ENCODE measurements around the gene OTC. TPM values are rescaled to one million over a fixed set of nuclear protein-coding genes. Genes with fewer than 3 reads are reported as not detected.

Gene OTC
- total and polyA plus RNA-seq, 2 donors (not counting 1 experiment from before 2014, with no cell fraction given): not detected

GRCh38 chrX:38402118-38402517 is 49.7 kb downstream of the OTC start:
- Histone ChIP-seq H3K9ac (ENCODE audit: low read length) (no peak overlapping the region), H3K4me3 (ENCODE audit: control extremely low read depth in 1 of 5, extremely low read depth in 1 of 5, insufficient read depth in 1 of 5, low read depth in 2 of 5, low read length in 4 of 5) (no peak overlapping the region), H4K20me1 (ENCODE audit: control insufficient read depth, insufficient read depth, low read length, poor library complexity, severe bottlenecking) (no peaks in the 10 kb centered on the region), H2AFZ (ENCODE audit: insufficient read depth, low read depth, low read length, poor library complexity, severe bottlenecking) (no peak overlapping the region), H3K9me3 (ENCODE audit: control extremely low read depth in 1 of 3, control insufficient read depth in 2 of 3, insufficient read depth in 1 of 3, low read length in 2 of 3) (no peaks in the 10 kb centered on the region), H3K27me3 (replicated peaks in 1 of 4; ENCODE audit: control extremely low read depth in 1 of 4, control insufficient read depth in 3 of 4, insufficient read depth in 4 of 4, low read length in 3 of 4) (no peaks in the 10 kb centered on the region), H3K79me2 (ENCODE audit: control insufficient read depth, insufficient read depth, low read length) (no peaks in the 10 kb centered on the region), H3K36me3 (replicated peaks in 1 of 2; ENCODE audit: control extremely low read depth in 1 of 2, control insufficient read depth in 1 of 2, extremely low read depth in 1 of 2, insufficient read depth in 2 of 2, low read length in 1 of 2) (no peaks in the 10 kb centered on the region), H3K4me2 (replicated peaks; ENCODE audit: low read depth, low read length, poor library complexity, severe bottlenecking) (no peak overlapping the region), H3K4me1 (ENCODE audit: control insufficient read depth in 2 of 2, insufficient read depth in 2 of 2, low read length in 2 of 2) (no peaks in the 10 kb centered on the region), H3K27ac (ENCODE audit: low read length in 2 of 2) (no peak overlapping the region)
- ATAC-seq (ENCODE audit: low read depth) (no peak), DNase-seq (no peak)
- TF ChIP-seq, protein P1, sequence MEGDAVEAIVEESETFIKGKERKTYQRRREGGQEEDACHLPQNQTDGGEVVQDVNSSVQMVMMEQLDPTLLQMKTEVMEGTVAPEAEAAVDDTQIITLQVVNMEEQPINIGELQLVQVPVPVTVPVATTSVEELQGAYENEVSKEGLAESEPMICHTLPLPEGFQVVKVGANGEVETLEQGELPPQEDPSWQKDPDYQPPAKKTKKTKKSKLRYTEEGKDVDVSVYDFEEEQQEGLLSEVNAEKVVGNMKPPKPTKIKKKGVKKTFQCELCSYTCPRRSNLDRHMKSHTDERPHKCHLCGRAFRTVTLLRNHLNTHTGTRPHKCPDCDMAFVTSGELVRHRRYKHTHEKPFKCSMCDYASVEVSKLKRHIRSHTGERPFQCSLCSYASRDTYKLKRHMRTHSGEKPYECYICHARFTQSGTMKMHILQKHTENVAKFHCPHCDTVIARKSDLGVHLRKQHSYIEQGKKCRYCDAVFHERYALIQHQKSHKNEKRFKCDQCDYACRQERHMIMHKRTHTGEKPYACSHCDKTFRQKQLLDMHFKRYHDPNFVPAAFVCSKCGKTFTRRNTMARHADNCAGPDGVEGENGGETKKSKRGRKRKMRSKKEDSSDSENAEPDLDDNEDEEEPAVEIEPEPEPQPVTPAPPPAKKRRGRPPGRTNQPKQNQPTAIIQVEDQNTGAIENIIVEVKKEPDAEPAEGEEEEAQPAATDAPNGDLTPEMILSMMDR (IDR thresholded peaks at IDR 0.05): no peak
- no peak for TF ChIP-seq EZH2 (IDR thresholded peaks at IDR 0.05; ENCODE audit: borderline replicate concordance, insufficient read depth, low read depth, low read length, poor library complexity, severe bottlenecking)
- intact Hi-C loops (cut with micrococcal nuclease): no loop called here
- H3K27me3 Mint-ChIP-seq: peaks cover 6% of the 10 kb centered on the region
- no peak overlapping the region for H3K4me3 Mint-ChIP-seq
- no peaks in the 10 kb centered on the region for H3K9me3 Mint-ChIP-seq (ENCODE audit: insufficient read depth)
- H3K4me1 Mint-ChIP-seq: no peaks in the 10 kb centered on the region
- ChIA-PET POLR2A (no interaction called here), CTCF (no interaction called here)
- H3K27ac Mint-ChIP-seq: no peak overlapping the region

DNA sequence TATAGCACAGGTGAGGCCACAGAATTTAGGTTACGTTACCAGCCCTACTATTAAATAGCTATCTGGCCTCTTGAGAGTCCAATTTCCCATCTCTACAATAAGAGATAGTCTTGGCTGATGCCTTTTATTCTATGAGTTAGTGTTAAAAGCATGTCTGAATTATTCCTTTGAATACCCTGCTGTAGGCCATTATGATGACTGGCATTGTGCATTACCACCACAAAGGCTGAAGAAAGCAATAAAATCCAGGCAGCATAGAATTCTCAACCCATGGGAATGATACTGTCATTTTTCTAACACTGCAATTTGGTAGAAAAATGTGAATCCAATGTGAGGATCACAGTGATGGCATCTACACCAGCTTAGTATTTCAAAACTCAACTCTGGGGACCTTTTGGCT is 51.4 kb downstream of the OTC start:
- POLR2A ChIA-PET: no interaction called here

More for the DNA sequence above, 51.4 kb downstream of the OTC start:
- no peak overlapping the region for H3K4me3 Mint-ChIP-seq
- no peak overlapping the region for H3K27ac ChIP-seq (ENCODE audit: low read length in 2 of 2)
- intact Hi-C loops (cut with micrococcal nuclease): no loop called here
- no peaks in the 10 kb centered on the region for H3K4me1 Mint-ChIP-seq
- no peaks in the 10 kb centered on the region for H3K27me3 ChIP-seq (replicated peaks in 1 of 4; ENCODE audit: control extremely low read depth in 1 of 4, control insufficient read depth in 3 of 4, insufficient read depth in 4 of 4, low read length in 3 of 4)
- H4K20me1 ChIP-seq (ENCODE audit: control insufficient read depth, insufficient read depth, low read length, poor library complexity, severe bottlenecking): no peaks in the 10 kb centered on the region
- H3K9me3 ChIP-seq (ENCODE audit: control extremely low read depth in 1 of 3, control insufficient read depth in 2 of 3, insufficient read depth in 1 of 3, low read length in 2 of 3): no peaks in the 10 kb centered on the region
- H3K9me3 Mint-ChIP-seq (ENCODE audit: insufficient read depth): no peaks in the 10 kb centered on the region
- DNase-seq: no peak
- WGBS (ENCODE audit: insufficient coverage): no CpG with 5 or more reads among the region's 1 CpG
- no peak overlapping the region for H3K27ac Mint-ChIP-seq
- peaks cover 13% of the 10 kb centered on the region for H3K27me3 Mint-ChIP-seq
- no peak for ATAC-seq (ENCODE audit: low read depth)
- H3K9ac ChIP-seq (ENCODE audit: low read length): no peak overlapping the region
- no peak overlapping the region for H3K4me2 ChIP-seq (replicated peaks; ENCODE audit: low read depth, low read length, poor library complexity, severe bottlenecking)
- no peaks in the 10 kb centered on the region for H3K4me1 ChIP-seq (ENCODE audit: control insufficient read depth in 2 of 2, insufficient read depth in 2 of 2, low read length in 2 of 2)
- no peak overlapping the region for H2AFZ ChIP-seq (ENCODE audit: insufficient read depth, low read depth, low read length, poor library complexity, severe bottlenecking)
- H3K79me2 ChIP-seq (ENCODE audit: control insufficient read depth, insufficient read depth, low read length): no peaks in the 10 kb centered on the region
- no peak overlapping the region for H3K4me3 ChIP-seq (ENCODE audit: control extremely low read depth in 1 of 5, extremely low read depth in 1 of 5, insufficient read depth in 1 of 5, low read depth in 2 of 5, low read length in 4 of 5)
- no peak for TF ChIP-seq EZH2 (IDR thresholded peaks at IDR 0.05; ENCODE audit: borderline replicate concordance, insufficient read depth, low read depth, low read length, poor library complexity, severe bottlenecking)
- TF ChIP-seq, protein P1 (IDR thresholded peaks at IDR 0.05): no peak
- H3K36me3 ChIP-seq (replicated peaks in 1 of 2; ENCODE audit: control extremely low read depth in 1 of 2, control insufficient read depth in 1 of 2, extremely low read depth in 1 of 2, insufficient read depth in 2 of 2, low read length in 1 of 2): no peaks in the 10 kb centered on the region
- CTCF ChIA-PET: no interaction called here

Measured in B cell (primary cell).